Upper lobe of left lung (tissue), 6 donors: ENCODE data around the gene JUP. TPM values are rescaled to one million over a fixed set of nuclear protein-coding genes. Genes with fewer than 3 reads are reported as not detected.
A peak's percentile ranks its signal among the peaks of the same experiment; 100 is the strongest.

ENCODE experiments used
- ATAC-seq, 2 donors: fragments of 200-7000 bp; cut with Tn5 transposase; one replicate each; pipeline ENCODE4 v1.9.1; 2022; ENCODE audit warnings: mild to moderate bottlenecking in 2 of 2, moderate library complexity in 2 of 2; ENCODE audit not compliant: low FRiP score in 2 of 2
- DNase-seq, 2 donors: peaks; one replicate each; pipeline ENCODE4 v3.0.0-alpha.2; 2019 to 2020
- H3K27ac ChIP-seq, 4 donors: fragments of 200-600 bp; sonication (generic); one replicate each; pipeline ENCODE4 v1.5.1; 2016 to 2019
- H3K27me3 ChIP-seq, 4 donors: fragments of 200-600 bp; sonication (generic); one replicate each; pipeline ENCODE4 v1.5.1; 2017 to 2019
- H3K36me3 ChIP-seq, 4 donors: fragments of 200-600 bp; sonication (generic); one replicate each; pipeline ENCODE4 v1.5.1; 2016 to 2019
- H3K4me1 ChIP-seq, 4 donors: fragments of 200-600 bp; sonication (generic); one replicate each; pipeline ENCODE4 v1.5.1; 2018 to 2019
- H3K4me3 ChIP-seq, 4 donors: fragments of 200-600 bp; sonication (generic); one replicate each; pipeline ENCODE4 v1.5.1; 2017 to 2019; ENCODE audit warnings: mild to moderate bottlenecking in 2 of 4, moderate library complexity in 1 of 4
- H3K9me3 ChIP-seq, 4 donors: fragments of 200-600 bp; sonication (generic); one replicate each; pipeline ENCODE4 v1.5.1; 2018 to 2019
- EP300 ChIP-seq, 4 donors: sonication (generic); formaldehyde crosslinking; IDR thresholded peaks; one replicate each; pipeline ENCODE4 v1.5.1; 2017; ENCODE audit warnings: antibody characterized with exemption in 4 of 4, control low read depth in 2 of 4
- POLR2A ChIP-seq, 4 donors: fragments of 450-650 bp; IDR thresholded peaks; one replicate each; pipeline ENCODE4 v1.5.1; 2016 to 2017; ENCODE audit warnings: antibody characterized with exemption in 4 of 4, mild to moderate bottlenecking in 2 of 4
- POLR2AphosphoS5 ChIP-seq, 2 donors: sonication (generic); formaldehyde crosslinking; IDR thresholded peaks; one replicate each; pipeline ENCODE4 v1.5.1; 2017; ENCODE audit warnings: antibody characterized with exemption in 2 of 2
- WGBS, 2 donors: methylation state at CpG; one replicate each; pipeline ENCODE4 v1.1.5; 2017 to 2018; 5-methylcytosine and 5-hydroxymethylcytosine counted together
- total RNA-seq, 6 donors: library from RNA; depleted of rRNA in 4 of 6; stranded (reverse); fragments of >200 nt in 4 of 6; gene quantifications; one replicate each; pipeline versions ENCODE4 v1.1.0 to v1.2.1, GENCODE V29; 2016 to 2021
- TF ChIP-seq, protein P1 (sequence below), 6 experiments: fragments of 450-650 bp in 4 of 6; fragments of 200-600 bp in 2 of 6; sonication (generic) in 2 of 6; IDR thresholded peaks; one replicate each; pipeline ENCODE4 v1.5.1; 2016 to 2019; ENCODE audit warnings: antibody characterized with exemption in 6 of 6
- donor health status: DM: no; HTN: no; CAD: no; lungs with moderate emphysema.
- donor health status: DM: no; HTN: yes; CAD: no; lungs with severe emphysema.

JUP gene
- total RNA-seq, 6 donors from 2014 or later, result 120 to 241 (median 143) TPM

DNA sequence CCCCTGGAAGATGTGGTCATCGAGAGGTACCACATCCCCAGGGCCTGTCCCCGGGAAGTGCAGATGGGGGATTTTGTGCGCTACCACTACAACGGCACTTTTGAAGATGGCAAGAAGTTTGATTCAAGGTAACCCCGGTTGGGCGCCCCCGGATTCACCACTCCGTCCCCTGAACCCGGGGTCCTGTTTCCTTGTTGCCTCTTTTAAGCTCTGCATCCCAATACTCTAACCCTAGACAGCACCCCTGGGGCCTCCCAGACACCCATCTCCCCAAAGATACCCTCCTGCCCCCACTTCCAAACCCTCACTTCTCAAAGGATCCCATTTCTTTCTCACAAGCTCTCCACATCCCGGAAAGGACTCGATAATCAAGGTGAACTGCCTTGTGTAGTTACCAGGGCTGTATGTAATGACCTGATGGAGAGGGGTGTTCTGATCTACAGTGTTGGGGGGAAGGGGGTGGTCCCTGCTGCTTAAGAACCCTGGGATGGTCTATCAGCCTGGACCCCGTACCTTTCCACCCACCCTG, 26.7 kb upstream of the JUP start:
- no peak for DNase-seq
- TF ChIP-seq EP300 (IDR thresholded peaks at IDR 0.05), result no peak
- Histone ChIP-seq H3K36me3 (no peaks in the 10 kb centered on the region), H3K27me3 (peaks cover 0 to 6% (median 0%) of the 10 kb centered on the region in 4 donors), H3K27ac (peak overlapping the region; percentile 34 to 81 (median 70)), H3K4me1 (peaks cover 29 to 35% (median 32%) of the 10 kb centered on the region in 4 donors), H3K4me3 (peak overlapping the region; percentile 46 to 88 (median 65)), H3K9me3 (no peaks in the 10 kb centered on the region)
- ATAC-seq, result no peak
- WGBS, 2 donors, result 46 to 52% methylated on average over 11 to 12 of the region's 12 CpGs

DNA sequence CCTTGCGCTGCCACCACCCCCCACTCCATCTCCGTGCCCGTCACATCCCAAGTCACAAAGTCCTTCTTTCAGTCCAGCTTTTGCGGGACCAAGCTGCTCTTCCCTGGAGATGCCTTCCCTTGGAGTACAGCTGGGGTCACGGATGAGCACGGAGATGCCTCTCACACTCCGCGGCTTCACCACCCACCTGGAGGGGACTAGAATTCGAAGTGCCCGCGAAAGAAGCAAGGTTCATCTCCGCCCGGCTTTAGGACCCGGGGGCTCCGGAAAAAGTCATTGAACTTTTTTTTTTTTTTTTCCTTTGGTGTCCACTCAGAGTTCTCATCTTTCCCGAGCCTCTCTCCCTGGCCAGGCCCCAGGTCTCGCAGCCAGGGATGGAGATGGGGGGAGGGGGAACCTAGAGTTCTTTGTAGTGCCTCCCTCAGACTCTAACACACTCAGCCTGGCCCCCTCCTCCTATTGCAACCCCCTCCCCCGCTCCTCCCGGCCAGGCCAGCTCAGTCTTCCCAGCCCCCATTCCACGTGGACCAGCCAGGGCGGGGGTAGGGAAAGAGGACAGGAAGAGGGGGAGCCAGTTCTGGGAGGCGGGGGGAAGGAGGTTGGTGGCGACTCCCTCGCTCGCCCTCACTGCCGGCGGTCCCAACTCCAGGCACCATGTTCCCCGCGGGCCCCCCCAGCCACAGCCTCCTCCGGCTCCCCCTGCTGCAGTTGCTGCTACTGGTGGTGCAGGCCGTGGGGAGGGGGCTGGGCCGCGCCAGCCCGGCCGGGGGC, 26.1 kb upstream of the JUP start, which contains the start of gene FKBP10:
Gene FKBP10 (plus strand): TSS at position 624 of the 771 bp plus-strand sequence. CDS start 31 bp downstream, at position 655.
- peak; percentile 34 to 77 for ATAC-seq
- 1 to 5% methylated on average over 19 to 34 of the region's 35 CpGs for WGBS, 2 donors
- H3K27me3 ChIP-seq, result peaks cover 0 to 6% (median 0%) of the 10 kb centered on the region in 4 donors

DNA sequence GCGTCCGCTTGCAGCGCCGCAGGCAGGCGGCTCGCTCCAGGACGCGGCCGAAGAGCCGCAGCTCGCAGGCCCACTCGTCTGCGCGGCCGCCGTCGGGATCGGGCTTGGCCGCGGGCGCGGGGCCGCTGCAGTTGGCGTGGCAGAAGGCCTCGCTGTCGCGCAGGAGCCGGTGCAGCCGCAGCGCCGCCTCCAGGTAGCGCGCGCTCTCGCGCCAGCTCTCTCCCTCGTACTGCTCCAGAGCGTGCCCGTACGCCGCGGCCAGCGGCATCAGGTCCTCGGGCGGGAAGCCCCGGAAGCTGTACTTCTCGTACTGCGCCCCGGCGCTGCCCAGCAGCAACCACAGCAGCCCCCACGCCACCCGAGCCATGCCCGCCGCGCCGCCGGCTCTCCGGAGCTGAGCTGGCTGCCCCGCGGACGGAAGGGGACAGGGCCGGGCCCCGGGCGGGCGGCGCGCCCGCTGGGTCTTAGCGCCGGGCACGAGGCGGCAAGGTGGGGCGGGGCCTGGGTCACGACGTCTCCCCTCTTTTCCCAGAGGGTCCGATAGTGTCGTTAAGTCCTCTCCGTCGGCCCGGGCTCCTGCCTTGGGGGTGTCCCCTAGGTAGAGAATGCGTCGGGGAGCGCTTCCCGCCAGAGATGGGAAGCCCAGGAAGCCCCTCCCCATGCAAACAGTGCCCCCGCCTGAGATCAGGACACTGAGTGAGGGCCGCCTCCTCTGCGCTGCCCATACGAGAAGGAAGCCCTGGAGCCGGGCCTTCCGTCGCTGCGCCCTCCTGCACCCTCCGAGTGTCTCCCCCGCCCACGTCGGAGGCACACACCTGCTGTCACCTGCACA, 25.3 kb upstream of the JUP start, which contains the start of gene P3H4:
Gene P3H4 (minus strand): TSS at position 401 of the 832 bp plus-strand sequence. CDS start 34 bp downstream, at position 367.
- no peaks in the 10 kb centered on the region for H3K9me3 ChIP-seq
- peak; percentile 83 to 93 for ATAC-seq
- H3K27ac ChIP-seq, result peak within 1 kb of the TSS; percentile 46 to 81 (median 72)
- DNase-seq, result peak; percentile 81 to 96
- WGBS, 2 donors, result 1% methylated on average over 26 to 60 of the region's 96 CpGs
- peaks cover 0 to 6% (median 0%) of the 10 kb centered on the region in 4 donors for H3K27me3 ChIP-seq
- H3K36me3 ChIP-seq, result peaks cover 0 to 4% (median 0%) of the 10 kb centered on the region in 4 donors
- TF ChIP-seq, protein P1, sequence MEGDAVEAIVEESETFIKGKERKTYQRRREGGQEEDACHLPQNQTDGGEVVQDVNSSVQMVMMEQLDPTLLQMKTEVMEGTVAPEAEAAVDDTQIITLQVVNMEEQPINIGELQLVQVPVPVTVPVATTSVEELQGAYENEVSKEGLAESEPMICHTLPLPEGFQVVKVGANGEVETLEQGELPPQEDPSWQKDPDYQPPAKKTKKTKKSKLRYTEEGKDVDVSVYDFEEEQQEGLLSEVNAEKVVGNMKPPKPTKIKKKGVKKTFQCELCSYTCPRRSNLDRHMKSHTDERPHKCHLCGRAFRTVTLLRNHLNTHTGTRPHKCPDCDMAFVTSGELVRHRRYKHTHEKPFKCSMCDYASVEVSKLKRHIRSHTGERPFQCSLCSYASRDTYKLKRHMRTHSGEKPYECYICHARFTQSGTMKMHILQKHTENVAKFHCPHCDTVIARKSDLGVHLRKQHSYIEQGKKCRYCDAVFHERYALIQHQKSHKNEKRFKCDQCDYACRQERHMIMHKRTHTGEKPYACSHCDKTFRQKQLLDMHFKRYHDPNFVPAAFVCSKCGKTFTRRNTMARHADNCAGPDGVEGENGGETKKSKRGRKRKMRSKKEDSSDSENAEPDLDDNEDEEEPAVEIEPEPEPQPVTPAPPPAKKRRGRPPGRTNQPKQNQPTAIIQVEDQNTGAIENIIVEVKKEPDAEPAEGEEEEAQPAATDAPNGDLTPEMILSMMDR (IDR thresholded peaks at IDR 0.05), result peak; percentile 63 to 92 (median 88)
- no peak for TF ChIP-seq POLR2AphosphoS5 (IDR thresholded peaks at IDR 0.05)
- peak in 1 of 4 donors; percentile 39 for TF ChIP-seq POLR2A (IDR thresholded peaks at IDR 0.05)
- H3K4me1 ChIP-seq, result peaks cover 29 to 35% (median 32%) of the 10 kb centered on the region in 4 donors
- peak within 1 kb of the TSS; percentile 46 to 88 (median 65) for H3K4me3 ChIP-seq

More for the DNA sequence above, 26.1 kb upstream of the JUP start, which contains the start of gene FKBP10:
- peak within 1 kb of the TSS; percentile 46 to 81 (median 72) for H3K27ac ChIP-seq
- peaks cover 0 to 4% (median 0%) of the 10 kb centered on the region in 4 donors for H3K36me3 ChIP-seq
- TF ChIP-seq POLR2A (IDR thresholded peaks at IDR 0.05), result no peak
- peak in 1 of 2 donors; percentile 9 for TF ChIP-seq POLR2AphosphoS5 (IDR thresholded peaks at IDR 0.05)
- TF ChIP-seq, protein P1 (IDR thresholded peaks at IDR 0.05), result no peak
- no peak for TF ChIP-seq EP300 (IDR thresholded peaks at IDR 0.05)
- peak within 1 kb of the TSS; percentile 46 to 88 (median 65) for H3K4me3 ChIP-seq
- no peaks in the 10 kb centered on the region for H3K9me3 ChIP-seq
- peak in 1 of 2 donors; percentile 85 for DNase-seq
- H3K4me1 ChIP-seq, result peaks cover 29 to 35% (median 32%) of the 10 kb centered on the region in 4 donors

DNA sequence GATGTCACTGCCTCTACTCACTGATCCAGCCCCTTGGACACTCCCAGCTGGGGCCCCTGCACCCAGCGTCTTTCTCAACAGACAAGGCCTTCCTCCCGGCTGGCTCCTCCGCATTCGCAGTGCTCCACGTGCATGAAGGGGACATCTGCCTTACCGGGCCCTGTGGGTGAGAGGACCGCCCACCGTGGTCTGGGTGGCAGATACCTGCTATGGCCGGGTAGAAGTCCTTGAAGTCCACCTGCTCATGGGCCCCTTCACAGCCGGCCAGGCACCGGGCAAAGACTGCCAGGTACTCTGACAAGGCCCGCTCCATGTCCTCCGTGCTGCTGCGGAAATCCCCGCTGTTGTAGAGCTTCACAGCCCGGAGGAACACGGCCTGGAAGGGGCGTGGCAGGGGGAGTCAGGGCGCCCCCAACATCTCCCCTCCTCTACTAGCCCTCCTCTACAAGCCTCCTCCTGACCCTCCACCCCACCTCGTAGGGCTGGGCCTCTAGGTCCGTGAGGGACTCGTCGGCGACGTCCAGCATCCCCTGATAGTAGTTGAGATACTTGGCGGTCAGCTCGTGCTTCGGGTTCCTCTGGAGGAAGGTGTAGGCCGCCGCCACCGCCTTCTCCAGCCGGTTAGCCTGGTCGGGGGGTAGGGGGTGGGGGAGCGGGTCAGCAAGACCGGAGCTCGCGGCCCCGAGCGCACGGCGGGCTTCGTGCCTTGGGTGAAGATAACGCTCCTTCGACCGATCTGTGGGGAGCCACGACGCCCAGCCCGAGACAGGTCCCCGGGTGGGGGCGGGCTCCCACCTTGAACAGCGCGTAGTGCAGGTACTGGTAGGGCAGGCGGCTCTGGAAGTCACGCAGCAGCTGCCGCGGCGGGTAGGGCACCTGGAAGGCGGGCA, 24.4 kb upstream of the JUP start:
- 43 to 52% methylated on average over 19 to 20 of the region's 58 CpGs for WGBS, 2 donors
- Histone ChIP-seq H3K4me1 (peaks cover 29 to 35% (median 32%) of the 10 kb centered on the region in 4 donors), H3K36me3 (peaks cover 0 to 4% (median 0%) of the 10 kb centered on the region in 4 donors), H3K27me3 (peaks cover 0 to 6% (median 0%) of the 10 kb centered on the region in 4 donors), H3K9me3 (no peaks in the 10 kb centered on the region), H3K27ac (peak overlapping the region; percentile 46 to 81 (median 72)), H3K4me3 (peak overlapping the region; percentile 46 to 88 (median 65))
- no peak for DNase-seq
- ATAC-seq, result peak in 1 of 2 donors; percentile 1
- TF ChIP-seq EP300 (IDR thresholded peaks at IDR 0.05) (no peak), POLR2AphosphoS5 (IDR thresholded peaks at IDR 0.05) (no peak), POLR2A (IDR thresholded peaks at IDR 0.05) (no peak)
- TF ChIP-seq, protein P1 (IDR thresholded peaks at IDR 0.05), result no peak
